NT2/D1 (cell line): ENCODE measurements around the gene MPPED1.

ENCODE experiments used
- SUZ12 ChIP-seq: IDR thresholded peaks from 2 replicates; pipeline ENCODE4 v1.6.1; 2011; ENCODE audit not compliant: insufficient read length, insufficient read depth; ENCODE audit errors: extremely low read depth
- YY1 ChIP-seq: IDR thresholded peaks from 2 replicates; pipeline ENCODE4 v1.6.1; 2011; ENCODE audit not compliant: insufficient read length, insufficient read depth
- ZNF274 ChIP-seq: IDR thresholded peaks from 2 replicates; pipeline ENCODE4 v1.6.1; 2011; ENCODE audit warnings: mild to moderate bottlenecking, low read depth, low read length

DNA sequence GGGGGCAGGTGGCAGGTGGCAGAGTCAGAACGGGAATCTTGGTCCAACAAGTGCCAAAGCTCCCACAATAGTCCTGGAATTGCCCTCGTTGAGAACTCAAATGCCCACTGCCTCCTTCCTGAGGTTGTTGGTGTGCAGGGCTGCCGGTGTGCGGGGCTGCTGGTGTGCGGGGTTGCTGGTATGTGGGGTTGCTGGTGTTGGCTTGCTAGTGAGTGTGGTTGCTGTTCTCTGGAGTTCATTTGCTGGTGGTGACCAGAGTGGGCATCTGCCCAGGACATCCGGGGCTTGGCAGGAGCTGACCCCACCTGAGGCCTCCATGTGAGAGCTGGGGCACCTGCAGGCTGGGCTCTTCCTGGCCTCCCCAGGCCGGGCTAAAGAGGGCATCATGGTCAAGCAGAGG is 14.0 kb upstream of the MPPED1 start:
- TF ChIP-seq ZNF274 (no peak), SUZ12 (no peak), YY1 (no peak)
